ENCODE data around the gene SSH3.
"Not testable (repeated sequence)": the region's sequence is repeated elsewhere in the genome, so short reads cannot be mapped to it uniquely, and the experiment has no call there.

The SSH3 gene

GRCh38 chr11:67303132-67303834 lies at the start of gene SSH3:
Gene SSH3, plus strand, starts transcription at chr11:67303530. Its CDS starts 96 bp downstream, at chr11:67303626.
- peaks cover 14% of the 10 kb centered on the region for H3K36me3 ChIP-seq (ENCODE audit: control insufficient read depth, insufficient read depth, low read length)
- H3K9ac ChIP-seq (ENCODE audit: low read length) = peak within 1 kb of the TSS; percentile 68
- no peaks in the 10 kb centered on the region for H3K27me3 ChIP-seq (ENCODE audit: control insufficient read depth, insufficient read depth, low read length)
- peaks cover 4% of the 10 kb centered on the region for H3K4me1 ChIP-seq (ENCODE audit: control insufficient read depth, insufficient read depth, low read length)
- H3K4me3 ChIP-seq (ENCODE audit: low read length) = peak within 1 kb of the TSS; percentile 89
- no peak within 1 kb of the TSS for H3K27ac ChIP-seq (ENCODE audit: low read depth, low read length)

GRCh38 chr11:67253872-67254624 lies 49.3 kb upstream of the SSH3 start:
- Histone ChIP-seq H3K27me3 (ENCODE audit: control insufficient read depth, insufficient read depth, low read length) (no peaks in the 10 kb centered on the region), H3K4me1 (ENCODE audit: control insufficient read depth, insufficient read depth, low read length) (no peaks in the 10 kb centered on the region), H3K4me3 (ENCODE audit: low read length) (no peak overlapping the region), H3K36me3 (ENCODE audit: control insufficient read depth, insufficient read depth, low read length) (peaks cover 68% of the 10 kb centered on the region), H3K27ac (ENCODE audit: low read depth, low read length) (no peak overlapping the region), H3K9ac (ENCODE audit: low read length) (no peak overlapping the region)

GRCh38 chr11:67254798-67255197 lies 48.5 kb upstream of the SSH3 start:
- Histone ChIP-seq H3K4me1 (ENCODE audit: control insufficient read depth, insufficient read depth, low read length) (no peaks in the 10 kb centered on the region), H3K4me3 (ENCODE audit: low read length) (no peak overlapping the region), H3K27me3 (ENCODE audit: control insufficient read depth, insufficient read depth, low read length) (no peaks in the 10 kb centered on the region), H3K9ac (ENCODE audit: low read length) (no peak overlapping the region), H3K36me3 (ENCODE audit: control insufficient read depth, insufficient read depth, low read length) (peaks cover 60% of the 10 kb centered on the region), H3K27ac (ENCODE audit: low read depth, low read length) (no peak overlapping the region)

GRCh38 chr11:67255353-67255752 lies 48.0 kb upstream of the SSH3 start:
- Histone ChIP-seq H3K9ac (ENCODE audit: low read length) (peak overlapping the region; percentile 11), H3K4me1 (ENCODE audit: control insufficient read depth, insufficient read depth, low read length) (no peaks in the 10 kb centered on the region), H3K4me3 (ENCODE audit: low read length) (no peak overlapping the region), H3K27me3 (ENCODE audit: control insufficient read depth, insufficient read depth, low read length) (no peaks in the 10 kb centered on the region), H3K27ac (ENCODE audit: low read depth, low read length) (no peak overlapping the region), H3K36me3 (ENCODE audit: control insufficient read depth, insufficient read depth, low read length) (peaks cover 57% of the 10 kb centered on the region)

GRCh38 chr11:67255864-67256263 lies 47.5 kb upstream of the SSH3 start:
- Histone ChIP-seq H3K27me3 (ENCODE audit: control insufficient read depth, insufficient read depth, low read length) (no peaks in the 10 kb centered on the region), H3K4me3 (ENCODE audit: low read length) (no peak overlapping the region), H3K36me3 (ENCODE audit: control insufficient read depth, insufficient read depth, low read length) (peaks cover 52% of the 10 kb centered on the region), H3K27ac (ENCODE audit: low read depth, low read length) (no peak overlapping the region), H3K9ac (ENCODE audit: low read length) (no peak overlapping the region), H3K4me1 (ENCODE audit: control insufficient read depth, insufficient read depth, low read length) (no peaks in the 10 kb centered on the region)

GRCh38 chr11:67256477-67257135 lies 46.7 kb upstream of the SSH3 start:
- H3K27ac ChIP-seq (ENCODE audit: low read depth, low read length) = no peak overlapping the region
- H3K4me3 ChIP-seq (ENCODE audit: low read length) = no peak overlapping the region
- H3K9ac ChIP-seq (ENCODE audit: low read length) = no peak overlapping the region
- peaks cover 45% of the 10 kb centered on the region for H3K36me3 ChIP-seq (ENCODE audit: control insufficient read depth, insufficient read depth, low read length)
- H3K27me3 ChIP-seq (ENCODE audit: control insufficient read depth, insufficient read depth, low read length) = no peaks in the 10 kb centered on the region
- no peaks in the 10 kb centered on the region for H3K4me1 ChIP-seq (ENCODE audit: control insufficient read depth, insufficient read depth, low read length)

GRCh38 chr11:67260406-67260805 lies 42.9 kb upstream of the SSH3 start:
- H3K27ac ChIP-seq (ENCODE audit: low read depth, low read length) = no peak overlapping the region
- H3K4me3 ChIP-seq (ENCODE audit: low read length) = no peak overlapping the region
- no peaks in the 10 kb centered on the region for H3K27me3 ChIP-seq (ENCODE audit: control insufficient read depth, insufficient read depth, low read length)
- no peaks in the 10 kb centered on the region for H3K4me1 ChIP-seq (ENCODE audit: control insufficient read depth, insufficient read depth, low read length)
- no peak overlapping the region for H3K9ac ChIP-seq (ENCODE audit: low read length)
- peaks cover 8% of the 10 kb centered on the region for H3K36me3 ChIP-seq (ENCODE audit: control insufficient read depth, insufficient read depth, low read length)

GRCh38 chr11:67260885-67261639 lies 42.3 kb upstream of the SSH3 start:
- peak overlapping the region; percentile 66 for H3K4me3 ChIP-seq (ENCODE audit: low read length)
- H3K9ac ChIP-seq (ENCODE audit: low read length); H3K27me3 ChIP-seq (ENCODE audit: control insufficient read depth, insufficient read depth, low read length); H3K27ac ChIP-seq (ENCODE audit: low read depth, low read length); H3K4me1 ChIP-seq (ENCODE audit: control insufficient read depth, insufficient read depth, low read length); H3K36me3 ChIP-seq (ENCODE audit: control insufficient read depth, insufficient read depth, low read length): not testable (repeated sequence)

- peaks cover 3% of the 10 kb centered on the region for H3K36me3 ChIP-seq (ENCODE audit: control insufficient read depth, insufficient read depth, low read length)
- no peaks in the 10 kb centered on the region for H3K4me1 ChIP-seq (ENCODE audit: control insufficient read depth, insufficient read depth, low read length)
- H3K27me3 ChIP-seq (ENCODE audit: control insufficient read depth, insufficient read depth, low read length) = no peaks in the 10 kb centered on the region
- no peak overlapping the region for H3K27ac ChIP-seq (ENCODE audit: low read depth, low read length)
- no peak overlapping the region for H3K9ac ChIP-seq (ENCODE audit: low read length)
- peak overlapping the region; percentile 35 for H3K4me3 ChIP-seq (ENCODE audit: low read length)
These were observed 41.7 kb upstream of the SSH3 start for GRCh38 chr11:67261640-67261945.

- Histone ChIP-seq H3K9ac (ENCODE audit: low read length) (no peak overlapping the region), H3K36me3 (ENCODE audit: control insufficient read depth, insufficient read depth, low read length) (peaks cover 2% of the 10 kb centered on the region), H3K27ac (ENCODE audit: low read depth, low read length) (no peak overlapping the region), H3K27me3 (ENCODE audit: control insufficient read depth, insufficient read depth, low read length) (no peaks in the 10 kb centered on the region), H3K4me1 (ENCODE audit: control insufficient read depth, insufficient read depth, low read length) (no peaks in the 10 kb centered on the region), H3K4me3 (ENCODE audit: low read length) (no peak overlapping the region)
These were observed 41.2 kb upstream of the SSH3 start for GRCh38 chr11:67261946-67262681.

- peaks cover under 1% of the 10 kb centered on the region for H3K36me3 ChIP-seq (ENCODE audit: control insufficient read depth, insufficient read depth, low read length)
- H3K27me3 ChIP-seq (ENCODE audit: control insufficient read depth, insufficient read depth, low read length) = no peaks in the 10 kb centered on the region
- no peak overlapping the region for H3K27ac ChIP-seq (ENCODE audit: low read depth, low read length)
- H3K9ac ChIP-seq (ENCODE audit: low read length) = no peak overlapping the region
- no peak overlapping the region for H3K4me3 ChIP-seq (ENCODE audit: low read length)
- peaks cover 8% of the 10 kb centered on the region for H3K4me1 ChIP-seq (ENCODE audit: control insufficient read depth, insufficient read depth, low read length)
These were observed 40.3 kb upstream of the SSH3 start for GRCh38 chr11:67262731-67263675.
